ENCODE measurements around the gene CLEC6A. TPM values are rescaled to one million over a fixed set of nuclear protein-coding genes. Genes with fewer than 3 reads are reported as not detected.

Gene CLEC6A
- total RNA-seq, 1 experiment from 2014 or later: not detected

DNA sequence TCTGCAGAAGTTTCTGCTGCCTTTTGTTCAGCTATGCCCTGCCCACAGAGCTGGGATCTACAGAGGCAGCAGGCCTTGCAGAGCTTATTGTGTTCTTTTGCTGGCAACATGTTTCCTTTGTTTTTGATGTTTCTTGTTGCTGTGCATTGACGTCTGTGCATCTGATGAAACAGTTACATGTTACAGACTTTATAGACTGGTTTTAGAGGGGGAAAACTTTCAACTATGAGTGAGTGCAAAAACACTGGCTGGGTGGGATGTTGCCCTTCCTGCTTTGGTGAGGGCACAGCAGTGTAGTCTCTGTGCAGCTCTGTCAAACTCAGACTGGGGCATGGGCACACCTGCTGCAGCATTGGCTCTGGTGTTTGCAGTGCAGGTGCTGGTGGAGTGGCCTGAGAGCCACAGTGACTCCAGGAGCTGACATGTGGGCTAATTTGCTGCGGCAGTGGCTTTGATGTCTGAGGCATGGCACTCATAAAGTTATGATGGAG, 26.9 kb downstream of the CLEC6A start:
- no peak for DNase-seq (ENCODE audit: low spot score)
- Histone ChIP-seq H3K27ac (ENCODE audit: low read depth, low read length, poor library complexity, severe bottlenecking) (no peak overlapping the region), H3K27me3 (replicated peaks; ENCODE audit: insufficient read depth, low read depth, low read length, poor library complexity) (no peaks in the 10 kb centered on the region), H3K4me1 (ENCODE audit: insufficient read depth, low read length, poor library complexity, severe bottlenecking) (no peaks in the 10 kb centered on the region), H3K9me3 (ENCODE audit: low read depth, low read length, poor library complexity, severe bottlenecking) (no peaks in the 10 kb centered on the region), H3K36me3 (ENCODE audit: insufficient read depth, low read length, poor library complexity, severe bottlenecking) (no peaks in the 10 kb centered on the region), H3K4me3 (ENCODE audit: low read depth, low read length, poor library complexity, severe bottlenecking) (no peak overlapping the region)
- intact Hi-C loops (cut with micrococcal nuclease; ENCODE audit: unreplicated experiment): no loop called here
- ChIA-PET CTCF (no interaction called here), POLR2A (ENCODE audit: low non-redundant PET) (no interaction called here)
- BruUV-seq (replicated peaks): no TSS peak
- TF ChIP-seq CTCF (conservative IDR thresholded peaks at IDR 0.05; ENCODE audit: low read depth, low read length): no peak
- TF ChIP-seq EZH2 (IDR thresholded peaks at IDR 0.05; ENCODE audit: borderline replicate concordance, low read depth, low read length, poor library complexity, severe bottlenecking): no peak

- Histone ChIP-seq H3K27ac (ENCODE audit: low read depth, low read length, poor library complexity, severe bottlenecking) (no peak overlapping the region), H3K36me3 (ENCODE audit: insufficient read depth, low read length, poor library complexity, severe bottlenecking) (no peaks in the 10 kb centered on the region), H3K4me1 (ENCODE audit: insufficient read depth, low read length, poor library complexity, severe bottlenecking) (no peaks in the 10 kb centered on the region), H3K9me3 (ENCODE audit: low read depth, low read length, poor library complexity, severe bottlenecking) (no peaks in the 10 kb centered on the region), H3K4me3 (ENCODE audit: low read depth, low read length, poor library complexity, severe bottlenecking) (no peak overlapping the region), H3K27me3 (replicated peaks; ENCODE audit: insufficient read depth, low read depth, low read length, poor library complexity) (no peaks in the 10 kb centered on the region)
- ChIA-PET POLR2A (ENCODE audit: low non-redundant PET) (no interaction called here), CTCF (no interaction called here)
- intact Hi-C loops (cut with micrococcal nuclease; ENCODE audit: unreplicated experiment): no loop called here
- no peak for DNase-seq (ENCODE audit: low spot score)
- BruUV-seq (replicated peaks): no TSS peak
- TF ChIP-seq CTCF (conservative IDR thresholded peaks at IDR 0.05; ENCODE audit: low read depth, low read length) (no peak), EZH2 (IDR thresholded peaks at IDR 0.05; ENCODE audit: borderline replicate concordance, low read depth, low read length, poor library complexity, severe bottlenecking) (no peak)
Measured at GRCh38 chr12:8483079-8483478, 27.3 kb downstream of the CLEC6A start.

DNA sequence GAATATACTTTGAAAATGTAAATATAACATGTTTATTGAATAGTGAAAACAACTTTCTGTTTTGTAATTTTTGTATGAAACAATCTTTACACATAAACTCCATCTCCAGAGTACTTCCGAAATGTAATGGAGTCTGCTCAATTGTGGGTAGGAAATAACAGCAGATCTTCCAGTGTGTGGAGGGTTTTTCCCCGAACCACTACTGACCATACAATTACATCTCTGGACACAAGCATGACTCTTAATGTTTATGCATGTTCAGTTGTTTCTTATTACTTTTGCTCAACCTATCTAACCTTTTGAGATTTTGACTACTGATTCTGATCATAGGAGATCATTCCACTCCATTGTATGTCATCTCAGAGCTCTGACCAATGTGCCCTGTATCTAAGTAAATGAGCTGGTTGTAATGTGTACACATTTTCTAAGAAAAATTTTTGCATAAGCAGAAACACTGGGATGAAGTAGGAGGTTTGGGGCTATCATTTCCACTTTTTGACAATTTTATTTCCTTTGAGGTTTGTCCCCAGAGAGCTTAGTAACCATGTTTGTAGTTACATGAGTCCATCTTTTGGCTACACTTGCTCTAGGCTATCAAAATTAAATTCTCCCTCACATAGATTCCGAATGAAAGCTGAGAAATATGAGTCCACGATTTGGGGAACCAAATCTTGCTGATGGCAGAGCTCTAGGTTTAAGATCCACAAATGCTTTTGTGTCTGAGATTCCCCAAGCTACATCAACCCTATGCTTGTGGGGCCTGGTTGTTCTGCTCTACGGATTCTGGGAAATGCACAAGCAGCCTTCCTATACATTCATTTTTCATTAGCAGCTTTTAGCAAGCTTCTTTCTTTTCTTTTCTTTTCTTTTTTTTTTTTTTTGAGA, 36.1 kb downstream of the CLEC6A start:
- Histone ChIP-seq H3K36me3 (ENCODE audit: insufficient read depth, low read length, poor library complexity, severe bottlenecking) (no peaks in the 10 kb centered on the region), H3K9me3 (ENCODE audit: low read depth, low read length, poor library complexity, severe bottlenecking) (no peaks in the 10 kb centered on the region), H3K4me1 (ENCODE audit: insufficient read depth, low read length, poor library complexity, severe bottlenecking) (no peaks in the 10 kb centered on the region), H3K4me3 (ENCODE audit: low read depth, low read length, poor library complexity, severe bottlenecking) (no peak overlapping the region), H3K27me3 (replicated peaks; ENCODE audit: insufficient read depth, low read depth, low read length, poor library complexity) (peaks cover 5% of the 10 kb centered on the region), H3K27ac (ENCODE audit: low read depth, low read length, poor library complexity, severe bottlenecking) (no peak overlapping the region)
- TF ChIP-seq CTCF (conservative IDR thresholded peaks at IDR 0.05; ENCODE audit: low read depth, low read length): no peak
- TF ChIP-seq EZH2 (IDR thresholded peaks at IDR 0.05; ENCODE audit: borderline replicate concordance, low read depth, low read length, poor library complexity, severe bottlenecking): no peak
- BruUV-seq (replicated peaks): no TSS peak
- DNase-seq (ENCODE audit: low spot score): no peak
- intact Hi-C loops (cut with micrococcal nuclease; ENCODE audit: unreplicated experiment): no loop called here
- ChIA-PET POLR2A (ENCODE audit: low non-redundant PET) (interaction anchor here (0.5 kb wide), 1 partner anchor 320 kb away, joined by 4 read pairs; no protein-coding TSS in a partner anchor), CTCF (interaction anchor here (0.6 kb wide), 1 partner anchor 1124 kb away, joined by 3 read pairs; no protein-coding TSS in a partner anchor)
